Endothelial cell of umbilical vein (primary cell): ENCODE results near the gene THEM5. TPM values are rescaled to one million over a fixed set of nuclear protein-coding genes. Genes with fewer than 3 reads are reported as not detected.

Experiments used
- BruUV-seq: library from RNA; stranded (reverse); fragments of 400-500 nt; replicated peaks from 2 replicates; lab custom pipeline; 2021; lab: Mats Ljungman, UMichigan
- CTCF ChIA-PET: fragments of 300-600, 350-600 bp; sonication (Branson Sonifier 250); formaldehyde crosslinking; loops from one replicate; lab custom pipeline; 2021; ENCODE audit warnings: antibody characterized with exemption, inconsistent platforms; lab: Charles Lee
- POLR2A ChIA-PET: fragments of 300-600, 350-600 bp; sonication (Branson Sonifier 250); formaldehyde crosslinking; loops from one replicate; lab custom pipeline; 2021; ENCODE audit warnings: antibody characterized with exemption, inconsistent platforms; lab: Charles Lee
- DNase-seq: peaks from one replicate; pipeline ENCODE4 v3.0.0-alpha.2; 2011; ENCODE audit warnings: low read depth, low spot score
- FAIRE-seq: peaks from 2 replicates; lab custom pipeline; 2011; peaks lifted over from hg19 to GRCh38; lab: Jason Lieb, UNC
- H2AFZ ChIP-seq: 2 replicates; pipeline ENCODE4 v1.6.0; 2012; ENCODE audit warnings: low read depth, low read length, control low read depth, inconsistent platforms
- H3K27ac ChIP-seq: 2 replicates; pipeline ENCODE4 v1.5.1; 2011; ENCODE audit warnings: low read depth, mild to moderate bottlenecking, control low read depth, low read length, moderate library complexity; ENCODE audit not compliant: insufficient read depth
- H3K27me3 ChIP-seq, 2 experiments: 2 replicates each; pipeline versions ENCODE4 v1.6.0 to v1.6.1; 2011; ENCODE audit warnings: low read length in 2 of 2, mixed read lengths in 1 of 2; ENCODE audit not compliant: control insufficient read depth in 2 of 2, insufficient read depth in 2 of 2
- H3K36me3 ChIP-seq, 2 experiments: 2 replicates in 1 of 2; 3 replicates in 1 of 2; pipeline ENCODE4 v1.5.1; 2011; ENCODE audit warnings: low read length in 2 of 2, mild to moderate bottlenecking in 1 of 2, moderate library complexity in 1 of 2; ENCODE audit not compliant: control insufficient read depth in 2 of 2, insufficient read depth in 2 of 2; ENCODE audit errors: extremely low read depth in 1 of 2
- H3K4me1 ChIP-seq: 3 replicates; pipeline ENCODE4 v1.5.1; 2011; ENCODE audit warnings: mild to moderate bottlenecking, low read length; ENCODE audit not compliant: control insufficient read depth, insufficient read depth; ENCODE audit errors: extremely low read depth
- H3K4me2 ChIP-seq: 2 replicates; pipeline ENCODE4 v1.6.1; 2011; ENCODE audit warnings: low read length, control low read depth, mixed read lengths; ENCODE audit not compliant: insufficient read depth
- H3K4me3 ChIP-seq, 3 experiments: fragments of 200-600 bp in 1 of 3; sonication (generic), shearing (Covaris generic) in 1 of 3; replicated peaks in 1 of 3; 2 replicates each; pipeline ENCODE4 v1.5.1; 2011 to 2016; ENCODE audit warnings: control low read depth in 3 of 3, low read length in 3 of 3, mild to moderate bottlenecking in 2 of 3, inconsistent platforms in 1 of 3, low read depth in 1 of 3, moderate library complexity in 1 of 3; ENCODE audit not compliant: insufficient read depth in 1 of 3
- H3K79me2 ChIP-seq: 2 replicates; pipeline ENCODE4 v1.6.0; 2012; ENCODE audit warnings: low read length, inconsistent platforms; ENCODE audit not compliant: control insufficient read depth, insufficient read depth
- H3K9ac ChIP-seq: replicated peaks from 2 replicates; pipeline ENCODE3; 2011; ENCODE audit warnings: low read length, control low read depth; ENCODE audit not compliant: insufficient read depth; ENCODE audit errors: extremely low read depth
- H3K9me1 ChIP-seq: replicated peaks from 3 replicates; pipeline ENCODE4 v1.6.0; 2011; ENCODE audit warnings: mild to moderate bottlenecking, low read length; ENCODE audit not compliant: control insufficient read depth, insufficient read depth; ENCODE audit errors: extremely low read depth
- H3K9me3 ChIP-seq: replicated peaks from 2 replicates; pipeline ENCODE4 v1.5.1; 2012; ENCODE audit warnings: low read length, inconsistent platforms; ENCODE audit not compliant: control insufficient read depth, insufficient read depth
- H4K20me1 ChIP-seq: replicated peaks from 2 replicates; pipeline ENCODE3; 2011; ENCODE audit warnings: mild to moderate bottlenecking, low read length; ENCODE audit not compliant: control insufficient read depth, insufficient read depth; ENCODE audit errors: extremely low read depth
- EZH2 ChIP-seq: IDR thresholded peaks from 2 replicates; pipeline ENCODE4 v1.6.1; 2012; ENCODE audit warnings: borderline replicate concordance, low read depth, mild to moderate bottlenecking, moderate library complexity, low read length, inconsistent platforms; ENCODE audit not compliant: severe bottlenecking
- FOS ChIP-seq: IDR thresholded peaks from 2 replicates; pipeline ENCODE4 v1.6.1; 2011; ENCODE audit warnings: mild to moderate bottlenecking, low read length, moderate library complexity, borderline replicate concordance; ENCODE audit not compliant: insufficient read depth
- GATA2 ChIP-seq: IDR thresholded peaks from 2 replicates; pipeline ENCODE4 v1.7.0; 2011; ENCODE audit warnings: low read depth, mild to moderate bottlenecking, moderate library complexity, mixed read lengths, low read length; ENCODE audit not compliant: insufficient read length, insufficient read depth
- JUN ChIP-seq: IDR thresholded peaks from 2 replicates; pipeline ENCODE4 v1.6.1; 2011; ENCODE audit warnings: borderline replicate concordance, low read depth; ENCODE audit not compliant: insufficient read length, insufficient read depth
- MYC ChIP-seq: IDR thresholded peaks from one replicate; pipeline ENCODE4 v1.6.1; 2011; ENCODE audit warnings: mild to moderate bottlenecking, low read depth, low read length
- POLR2A ChIP-seq: IDR thresholded peaks from 2 replicates; pipeline ENCODE4 v1.6.1; 2012; ENCODE audit warnings: low read depth, mild to moderate bottlenecking, control low read depth, low read length
- POLR2AphosphoS5 ChIP-seq: IDR thresholded peaks from 2 replicates; pipeline ENCODE4 v1.6.1; 2012; ENCODE audit warnings: low read depth, mild to moderate bottlenecking, control low read depth, low read length, moderate library complexity; ENCODE audit not compliant: insufficient read depth
- dilution Hi-C: fragments of 300-500 bp; cut with MboI; formaldehyde crosslinking; loops from one replicate; pipeline ENCODE4 v1.15.0; 2019; ENCODE audit warnings: low sequenced_read_pairs; ENCODE audit not compliant: extremely low pct_ligation_motif_present
- intact Hi-C: fragments of 100-400 bp; cut with micrococcal nuclease; formaldehyde crosslinking; loops from one replicate; pipeline ENCODE4 v1.10.0; 2022
- polyA plus RNA-seq, 4 experiments: library from polyadenylated mRNA; depleted of rRNA in 3 of 4; stranded (reverse) in 3 of 4; unstranded in 1 of 4; fragments of >200 nt; gene quantifications; 2 replicates each; pipeline versions ENCODE4 v1.2.1 to v1.2.3, GENCODE V29; 2011 to 2012; ENCODE audit warnings: missing spikeins in 1 of 4
- total RNA-seq: library from RNA; stranded (reverse); gene quantifications from 2 replicates; pipeline ENCODE4 v1.2.3, GENCODE V29; 2021
- TF ChIP-seq, protein P1 (sequence below), 2 donors: IDR thresholded peaks; 1 replicate in 1 of 2; 2 replicates in 1 of 2; pipeline ENCODE4 v1.5.1; 2011; ENCODE audit warnings: low read length in 2 of 2, mild to moderate bottlenecking in 2 of 2, moderate library complexity in 2 of 2, control low read depth in 1 of 2, inconsistent platforms in 1 of 2, low read depth in 1 of 2; ENCODE audit not compliant: insufficient read depth in 1 of 2; ENCODE audit errors: extremely low read depth in 1 of 2
- TF ChIP-seq, protein P2 (sequence below): IDR thresholded peaks from 2 replicates; pipeline ENCODE4 v1.6.1; 2011; ENCODE audit not compliant: insufficient read depth, insufficient read length

Gene THEM5
- total and polyA plus RNA-seq, 2 donors (not counting 3 experiments of a cell fraction or from before 2014, with no cell fraction given), result not detected

DNA sequence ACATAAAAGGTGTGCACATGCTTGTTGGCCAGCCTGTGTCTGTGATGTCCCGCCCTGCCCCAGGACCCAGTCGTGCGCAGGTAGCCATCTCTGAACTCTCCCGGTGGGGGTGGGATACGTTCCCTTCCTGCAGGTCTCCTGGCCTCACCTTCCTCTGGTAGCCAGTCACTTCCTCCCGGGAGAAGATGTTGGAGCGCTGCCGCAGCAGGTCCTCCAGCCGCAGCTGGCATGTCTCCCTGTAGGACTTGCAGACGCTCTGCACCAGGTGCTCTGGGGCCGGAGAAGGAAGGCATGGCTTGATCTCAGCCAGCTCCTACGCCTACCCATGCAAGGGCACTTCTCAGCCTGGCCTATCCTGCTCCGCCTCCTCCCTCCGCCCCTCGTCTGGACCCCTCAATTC, 39.1 kb downstream of the THEM5 start:
- ChIA-PET POLR2A (no interaction called here), CTCF (no interaction called here)
- Histone ChIP-seq H3K79me2 (no peaks in the 10 kb centered on the region), H2AFZ (no peak overlapping the region), H3K9ac (no peak overlapping the region), H3K27me3 (peaks cover 3 to 6% of the 10 kb centered on the region in 2 experiments), H3K9me1 (no peaks in the 10 kb centered on the region), H3K4me2 (no peak overlapping the region), H3K4me1 (no peaks in the 10 kb centered on the region), H3K27ac (no peak overlapping the region), H3K9me3 (no peaks in the 10 kb centered on the region), H3K36me3 (no peaks in the 10 kb centered on the region), H3K4me3 (no peak overlapping the region), H4K20me1 (no peaks in the 10 kb centered on the region)
- intact Hi-C loops (no loop called here), dilution Hi-C loops (no loop called here)
- no TSS peak for BruUV-seq
- DNase-seq (no peak), FAIRE-seq (no peak)
- no peak for TF ChIP-seq FOS
- TF ChIP-seq MYC, result no peak
- no peak for TF ChIP-seq JUN
- no peak for TF ChIP-seq POLR2A
- TF ChIP-seq, protein P1, sequence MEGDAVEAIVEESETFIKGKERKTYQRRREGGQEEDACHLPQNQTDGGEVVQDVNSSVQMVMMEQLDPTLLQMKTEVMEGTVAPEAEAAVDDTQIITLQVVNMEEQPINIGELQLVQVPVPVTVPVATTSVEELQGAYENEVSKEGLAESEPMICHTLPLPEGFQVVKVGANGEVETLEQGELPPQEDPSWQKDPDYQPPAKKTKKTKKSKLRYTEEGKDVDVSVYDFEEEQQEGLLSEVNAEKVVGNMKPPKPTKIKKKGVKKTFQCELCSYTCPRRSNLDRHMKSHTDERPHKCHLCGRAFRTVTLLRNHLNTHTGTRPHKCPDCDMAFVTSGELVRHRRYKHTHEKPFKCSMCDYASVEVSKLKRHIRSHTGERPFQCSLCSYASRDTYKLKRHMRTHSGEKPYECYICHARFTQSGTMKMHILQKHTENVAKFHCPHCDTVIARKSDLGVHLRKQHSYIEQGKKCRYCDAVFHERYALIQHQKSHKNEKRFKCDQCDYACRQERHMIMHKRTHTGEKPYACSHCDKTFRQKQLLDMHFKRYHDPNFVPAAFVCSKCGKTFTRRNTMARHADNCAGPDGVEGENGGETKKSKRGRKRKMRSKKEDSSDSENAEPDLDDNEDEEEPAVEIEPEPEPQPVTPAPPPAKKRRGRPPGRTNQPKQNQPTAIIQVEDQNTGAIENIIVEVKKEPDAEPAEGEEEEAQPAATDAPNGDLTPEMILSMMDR (IDR thresholded peaks at IDR 0.05; ENCODE audit: extremely low read depth in 1 of 2, insufficient read depth in 1 of 2, low read depth in 1 of 2, low read length in 2 of 2), result no peak
- TF ChIP-seq EZH2, result no peak
- TF ChIP-seq POLR2AphosphoS5, result no peak
- no peak for TF ChIP-seq GATA2
- TF ChIP-seq, protein P2, sequence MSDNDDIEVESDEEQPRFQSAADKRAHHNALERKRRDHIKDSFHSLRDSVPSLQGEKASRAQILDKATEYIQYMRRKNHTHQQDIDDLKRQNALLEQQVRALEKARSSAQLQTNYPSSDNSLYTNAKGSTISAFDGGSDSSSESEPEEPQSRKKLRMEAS, result no peak
